ENCODE data around the gene KLF15. TPM values are rescaled to one million over a fixed set of nuclear protein-coding genes. Genes with fewer than 3 reads are reported as not detected.

The KLF15 gene
- total RNA-seq, 1 experiment from 2014 or later: not detected

GRCh38 chr3:126394977-126395321, 37.7 kb upstream of the KLF15 start:
- no TSS peak for BruUV-seq (replicated peaks)
- intact Hi-C loops (cut with micrococcal nuclease): no loop called here
- CTCF ChIA-PET: no interaction called here

GRCh38 chr3:126394179-126394976, 37.2 kb upstream of the KLF15 start, which contains the start of gene CFAP100:
Gene CFAP100, plus strand, starts transcription at chr3:126394909. Its CDS starts 1,092 bp downstream, at chr3:126396001.
- intact Hi-C loops (cut with micrococcal nuclease): no loop called here
- Histone ChIP-seq H3K4me1 (ENCODE audit: insufficient read depth, low read length) (peaks cover 4% of the 10 kb centered on the region), H3K4me3 (ENCODE audit: low read length) (no peak within 1 kb of the TSS), H3K27me3 (ENCODE audit: low read length) (no peaks in the 10 kb centered on the region), H3K9ac (ENCODE audit: low read length) (no peak within 1 kb of the TSS), H3K9me3 (ENCODE audit: low read length) (no peaks in the 10 kb centered on the region), H3K9me2 (replicated peaks; ENCODE audit: low read length) (no peaks in the 10 kb centered on the region), H4K20me1 (ENCODE audit: low read length) (no peaks in the 10 kb centered on the region), H3K79me2 (ENCODE audit: low read length) (no peaks in the 10 kb centered on the region), H3F3A (ENCODE audit: low read length, unreplicated experiment) (no peaks in the 10 kb centered on the region), H2AFZ (ENCODE audit: low read length) (no peak within 1 kb of the TSS), H3K27ac (ENCODE audit: low read length) (no peak within 1 kb of the TSS), H3K4me2 (ENCODE audit: low read length) (no peak within 1 kb of the TSS), H3K36me3 (ENCODE audit: low read depth, low read length) (no peaks in the 10 kb centered on the region)
- CTCF ChIA-PET: no interaction called here
- DNase-seq (no peak), ATAC-seq (no peak)
- TF ChIP-seq EZH2 (IDR thresholded peaks at IDR 0.05; ENCODE audit: low read length, unreplicated experiment): no peak
- TF ChIP-seq EZH2phosphoT487 (IDR thresholded peaks at IDR 0.05; ENCODE audit: borderline replicate concordance, low read length): no peak
- BruUV-seq (replicated peaks): no TSS peak
- POLR2A ChIA-PET (ENCODE audit: unreplicated experiment): no interaction called here

More at GRCh38 chr3:126394977-126395321, 37.7 kb upstream of the KLF15 start:
- Histone ChIP-seq H3K36me3 (ENCODE audit: low read depth, low read length) (no peaks in the 10 kb centered on the region), H4K20me1 (ENCODE audit: low read length) (no peaks in the 10 kb centered on the region), H3K9me2 (replicated peaks; ENCODE audit: low read length) (no peaks in the 10 kb centered on the region), H3F3A (ENCODE audit: low read length, unreplicated experiment) (no peaks in the 10 kb centered on the region), H3K9ac (ENCODE audit: low read length) (no peak overlapping the region), H3K4me2 (ENCODE audit: low read length) (no peak overlapping the region), H3K4me1 (ENCODE audit: insufficient read depth, low read length) (peaks cover 10% of the 10 kb centered on the region), H2AFZ (ENCODE audit: low read length) (no peak overlapping the region), H3K79me2 (ENCODE audit: low read length) (no peaks in the 10 kb centered on the region), H3K27ac (ENCODE audit: low read length) (no peak overlapping the region), H3K9me3 (ENCODE audit: low read length) (no peaks in the 10 kb centered on the region), H3K4me3 (ENCODE audit: low read length) (no peak overlapping the region), H3K27me3 (ENCODE audit: low read length) (no peaks in the 10 kb centered on the region)
- TF ChIP-seq EZH2phosphoT487 (IDR thresholded peaks at IDR 0.05; ENCODE audit: borderline replicate concordance, low read length): no peak
- no peak for TF ChIP-seq CTCF (conservative IDR thresholded peaks at IDR 0.05; ENCODE audit: low read depth, low read length)
- no peak for TF ChIP-seq EZH2 (IDR thresholded peaks at IDR 0.05; ENCODE audit: low read length, unreplicated experiment)
- DNase-seq (no peak), ATAC-seq (no peak)
- POLR2A ChIA-PET (ENCODE audit: unreplicated experiment): no interaction called here

- Histone ChIP-seq H3F3A (ENCODE audit: low read length, unreplicated experiment) (no peaks in the 10 kb centered on the region), H3K27ac (ENCODE audit: low read length) (no peak overlapping the region), H3K9me3 (ENCODE audit: low read length) (no peaks in the 10 kb centered on the region), H3K79me2 (ENCODE audit: low read length) (no peaks in the 10 kb centered on the region), H3K27me3 (ENCODE audit: low read length) (no peaks in the 10 kb centered on the region), H2AFZ (ENCODE audit: low read length) (no peak overlapping the region), H3K36me3 (ENCODE audit: low read depth, low read length) (no peaks in the 10 kb centered on the region), H3K4me3 (ENCODE audit: low read length) (no peak overlapping the region), H4K20me1 (ENCODE audit: low read length) (no peaks in the 10 kb centered on the region), H3K9me2 (replicated peaks; ENCODE audit: low read length) (no peaks in the 10 kb centered on the region), H3K4me1 (ENCODE audit: insufficient read depth, low read length) (0 out of 2 replicates have a peak, but pooled peaks cover 3% of the 10 kb centered on the region), H3K4me2 (ENCODE audit: low read length) (no peak overlapping the region), H3K9ac (ENCODE audit: low read length) (no peak overlapping the region)
- POLR2A ChIA-PET (ENCODE audit: unreplicated experiment): no interaction called here
- no peak for ATAC-seq
- CTCF ChIA-PET: no interaction called here
- intact Hi-C loops (cut with micrococcal nuclease): no loop called here
- no TSS peak for BruUV-seq (replicated peaks)
- no peak for DNase-seq
- TF ChIP-seq CTCF (conservative IDR thresholded peaks at IDR 0.05; ENCODE audit: low read depth, low read length) (no peak), EZH2 (IDR thresholded peaks at IDR 0.05; ENCODE audit: low read length, unreplicated experiment) (no peak), EZH2phosphoT487 (IDR thresholded peaks at IDR 0.05; ENCODE audit: borderline replicate concordance, low read length) (no peak)
Measured at GRCh38 chr3:126393563-126393962, 36.4 kb upstream of the KLF15 start.

All from PC-3 (cell line).